Measurements from ENCODE around the gene VEPH1. TPM values are rescaled to one million over a fixed set of nuclear protein-coding genes. Genes with fewer than 3 reads are reported as not detected.

The VEPH1 gene
- total RNA-seq, 1 experiment from 2014 or later = 0.51 TPM

- DNase-seq (ENCODE audit: low read depth, low spot score) (no peak), ATAC-seq (no peak)
- POLR2A ChIA-PET = no interaction called here
- no TSS peak for BruUV-seq (replicated peaks)
- intact Hi-C loops (cut with micrococcal nuclease; ENCODE audit: unreplicated experiment) (no loop called here), in situ Hi-C loops (cut with HindIII; ENCODE audit: low pct_unique_long_range_greater_than_20kb, low sequenced_read_pairs) (no loop called here)
- H3K4me1 ChIP-seq (ENCODE audit: control insufficient read depth, insufficient read depth, low read length) = no peaks in the 10 kb centered on the region
- H3K36me3 ChIP-seq (ENCODE audit: control insufficient read depth, insufficient read depth, low read length) = no peaks in the 10 kb centered on the region
- no peaks in the 10 kb centered on the region for H3K9me3 ChIP-seq (ENCODE audit: control insufficient read depth, insufficient read depth, low read depth, low read length)
- CTCF ChIA-PET = no interaction called here
- no peaks in the 10 kb centered on the region; the same call in 1 of the 2 replicates for H3K27me3 ChIP-seq (ENCODE audit: control insufficient read depth, insufficient read depth, low read length)
- no peak overlapping the region for H3K27ac ChIP-seq (ENCODE audit: low read length)
- TF ChIP-seq REST (IDR thresholded peaks at IDR 0.05; ENCODE audit: insufficient read depth in 1 of 2, low read depth in 2 of 2, low read length in 1 of 2) = no peak
- TF ChIP-seq TCF7L2 (IDR thresholded peaks at IDR 0.05; ENCODE audit: low read depth, low read length) = no peak
- no peak for TF ChIP-seq SIN3A (IDR thresholded peaks at IDR 0.05; ENCODE audit: borderline replicate concordance, insufficient read depth, low read depth, low read length)
- TF ChIP-seq CTCF (IDR thresholded peaks at IDR 0.05) = no peak
- no peak for TF ChIP-seq POLR2AphosphoS5 (IDR thresholded peaks at IDR 0.05; ENCODE audit: low read depth, low read length)
- no peak overlapping the region for H3K4me3 ChIP-seq (ENCODE audit: low read depth in 2 of 2, low read length in 2 of 2)
Observed at GRCh38 chr3:157398598-157398997, 104.6 kb downstream of the VEPH1 start.

GRCh38 chr3:157394411-157394810 lies 108.8 kb downstream of the VEPH1 start:
- ChIA-PET POLR2A (no interaction called here), CTCF (no interaction called here)
- no peaks in the 10 kb centered on the region for H3K36me3 ChIP-seq (ENCODE audit: control insufficient read depth, insufficient read depth, low read length)
- in situ Hi-C loops (cut with HindIII; ENCODE audit: low pct_unique_long_range_greater_than_20kb, low sequenced_read_pairs) = no loop called here
- DNase-seq (ENCODE audit: low read depth, low spot score) (no peak), ATAC-seq (no peak)
- H3K27me3 ChIP-seq (ENCODE audit: control insufficient read depth, insufficient read depth, low read length) = no peaks in the 10 kb centered on the region; the same call in 1 of the 2 replicates
- no TSS peak for BruUV-seq (replicated peaks)
- H3K27ac ChIP-seq (ENCODE audit: low read length) = no peak overlapping the region
- intact Hi-C loops (cut with micrococcal nuclease; ENCODE audit: unreplicated experiment) = no loop called here
- H3K9me3 ChIP-seq (ENCODE audit: control insufficient read depth, insufficient read depth, low read depth, low read length) = no peaks in the 10 kb centered on the region
- H3K4me1 ChIP-seq (ENCODE audit: control insufficient read depth, insufficient read depth, low read length) = no peaks in the 10 kb centered on the region
- no peak overlapping the region for H3K4me3 ChIP-seq (ENCODE audit: low read depth in 2 of 2, low read length in 2 of 2)
- no peak for TF ChIP-seq CTCF (IDR thresholded peaks at IDR 0.05)
- TF ChIP-seq TCF7L2 (IDR thresholded peaks at IDR 0.05; ENCODE audit: low read depth, low read length) = no peak
- no peak for TF ChIP-seq POLR2AphosphoS5 (IDR thresholded peaks at IDR 0.05; ENCODE audit: low read depth, low read length)
- no peak for TF ChIP-seq REST (IDR thresholded peaks at IDR 0.05; ENCODE audit: insufficient read depth in 1 of 2, low read depth in 2 of 2, low read length in 1 of 2)
- TF ChIP-seq SIN3A (IDR thresholded peaks at IDR 0.05; ENCODE audit: borderline replicate concordance, insufficient read depth, low read depth, low read length) = no peak
